Measurements from ENCODE around the gene ROR2. TPM values are rescaled to one million over a fixed set of nuclear protein-coding genes. Genes with fewer than 3 reads are reported as not detected.

The ROR2 gene
- total RNA-seq, 1 experiment from 2014 or later, result 2.7 TPM

DNA sequence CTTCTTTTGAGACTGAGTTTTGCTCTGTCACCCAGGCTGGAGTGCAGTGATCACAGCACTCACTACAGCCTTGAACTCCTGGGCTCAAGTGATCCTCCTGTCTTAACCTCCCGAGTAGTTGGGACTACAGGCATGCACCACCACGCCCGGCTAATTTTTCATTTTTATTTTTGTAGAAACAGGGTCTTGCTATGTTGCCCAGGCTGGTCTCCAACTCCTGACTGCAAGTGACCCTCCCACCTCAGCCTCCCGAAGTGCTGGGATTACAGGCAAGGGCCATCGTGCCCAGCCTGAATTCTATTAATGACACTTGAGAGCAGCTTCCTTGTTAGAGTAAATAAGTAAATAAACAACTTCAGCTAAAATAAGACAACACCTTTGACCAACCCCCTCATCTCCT lies 12.3 kb downstream of the ROR2 start:
- H2BK5ac ChIP-seq (ENCODE audit: insufficient read length, low read length), result no peak overlapping the region
- WGBS (ENCODE audit: extremely low coverage, insufficient read length, low lambda C conversion rate), result no CpG with 5 or more reads among the region's 5 CpGs
- Mint-ChIP-seq H3K4me3 (no peak overlapping the region), H3K27me3 (ENCODE audit: low read depth) (peaks cover 19% of the 10 kb centered on the region), H3K36me3 (ENCODE audit: insufficient read depth in 1 of 3, low read depth in 3 of 3) (peaks cover 0 to 10% (median 0%) of the 10 kb centered on the region in 3 experiments; a peak in 3 of 7 replicates), H3K4me1 (peaks cover 15 to 25% of the 10 kb centered on the region in 2 experiments), H3K27ac (no peak overlapping the region; a peak in 2 of 7 replicates), H3K9me3 (peaks cover 0 to 2% of the 10 kb centered on the region in 2 experiments; a peak in 3 of 5 replicates)
- no peak overlapping the region for H3K9ac ChIP-seq (ENCODE audit: extremely low read depth, insufficient read length, low read length)
- H3K4me1 ChIP-seq (ENCODE audit: insufficient read depth, low read length), result no peaks in the 10 kb centered on the region; the same call in 1 of the 2 replicates
- H3K56ac ChIP-seq (ENCODE audit: insufficient read length, low read depth, low read length), result no peak overlapping the region
- no peak overlapping the region for H2BK15ac ChIP-seq (ENCODE audit: low read depth, low read length)
- no peak overlapping the region for H2BK12ac ChIP-seq (ENCODE audit: insufficient read length, low read depth, low read length)
- no peak overlapping the region for H3K4ac ChIP-seq (ENCODE audit: low read depth, low read length)
- no peaks in the 10 kb centered on the region for H3K79me1 ChIP-seq (ENCODE audit: insufficient read depth, low read depth, low read length, poor library complexity, severe bottlenecking)
- H3K27ac ChIP-seq (ENCODE audit: insufficient read length, low read depth, low read length), result no peak overlapping the region
- H3K79me2 ChIP-seq (ENCODE audit: insufficient read depth, low read length), result no peaks in the 10 kb centered on the region
- no peak overlapping the region for H4K91ac ChIP-seq (ENCODE audit: insufficient read length, low read depth, low read length)
- H3K23ac ChIP-seq (ENCODE audit: insufficient read length, low read depth, low read length), result no peak overlapping the region
- no peak for DNase-seq
- no peak overlapping the region for H2BK120ac ChIP-seq (ENCODE audit: low read depth, low read length, poor library complexity, severe bottlenecking)
- no peak overlapping the region for H3T11ph ChIP-seq (ENCODE audit: low read length)
- no peak overlapping the region for H4K8ac ChIP-seq (replicated peaks; ENCODE audit: insufficient read length, low read depth, low read length)
- no peak overlapping the region for H2BK20ac ChIP-seq (ENCODE audit: low read depth, low read length, poor library complexity, severe bottlenecking)
- H4K20me1 ChIP-seq (ENCODE audit: control insufficient read depth, insufficient read depth, insufficient read length), result no peaks in the 10 kb centered on the region
- H3K18ac ChIP-seq (ENCODE audit: insufficient read length, low read depth, low read length), result no peak overlapping the region
- no peak overlapping the region for H4K5ac ChIP-seq (ENCODE audit: insufficient read length, low read depth, low read length)
- no peaks in the 10 kb centered on the region for H3K23me2 ChIP-seq (ENCODE audit: insufficient read length, low read depth, low read length, poor library complexity, severe bottlenecking)
- no peak overlapping the region for H3K4me2 ChIP-seq (ENCODE audit: insufficient read depth, insufficient read length, low read length)
- H3K9me3 ChIP-seq (ENCODE audit: control insufficient read depth, low read depth, low read length), result no peaks in the 10 kb centered on the region
- no peak overlapping the region for H3K14ac ChIP-seq (ENCODE audit: insufficient read depth, low read length)
- H2AK5ac ChIP-seq (ENCODE audit: insufficient read length, low read length), result no peak overlapping the region
- no peak overlapping the region for H2AFZ ChIP-seq (ENCODE audit: low read length)
- H3K27me3 ChIP-seq (ENCODE audit: insufficient read depth, low read length), result no peaks in the 10 kb centered on the region
- TF ChIP-seq, protein P1, sequence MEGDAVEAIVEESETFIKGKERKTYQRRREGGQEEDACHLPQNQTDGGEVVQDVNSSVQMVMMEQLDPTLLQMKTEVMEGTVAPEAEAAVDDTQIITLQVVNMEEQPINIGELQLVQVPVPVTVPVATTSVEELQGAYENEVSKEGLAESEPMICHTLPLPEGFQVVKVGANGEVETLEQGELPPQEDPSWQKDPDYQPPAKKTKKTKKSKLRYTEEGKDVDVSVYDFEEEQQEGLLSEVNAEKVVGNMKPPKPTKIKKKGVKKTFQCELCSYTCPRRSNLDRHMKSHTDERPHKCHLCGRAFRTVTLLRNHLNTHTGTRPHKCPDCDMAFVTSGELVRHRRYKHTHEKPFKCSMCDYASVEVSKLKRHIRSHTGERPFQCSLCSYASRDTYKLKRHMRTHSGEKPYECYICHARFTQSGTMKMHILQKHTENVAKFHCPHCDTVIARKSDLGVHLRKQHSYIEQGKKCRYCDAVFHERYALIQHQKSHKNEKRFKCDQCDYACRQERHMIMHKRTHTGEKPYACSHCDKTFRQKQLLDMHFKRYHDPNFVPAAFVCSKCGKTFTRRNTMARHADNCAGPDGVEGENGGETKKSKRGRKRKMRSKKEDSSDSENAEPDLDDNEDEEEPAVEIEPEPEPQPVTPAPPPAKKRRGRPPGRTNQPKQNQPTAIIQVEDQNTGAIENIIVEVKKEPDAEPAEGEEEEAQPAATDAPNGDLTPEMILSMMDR (conservative IDR thresholded peaks at IDR 0.05), result no peak
